H1 (cell line): ENCODE data around the gene MRPL1. TPM values are rescaled to one million over a fixed set of nuclear protein-coding genes. Genes with fewer than 3 reads are reported as not detected.
"Not testable (repeated sequence)": the region's sequence is repeated elsewhere in the genome, so short reads cannot be mapped to it uniquely, and the experiment has no call there.

Experiments
- CTCF ChIA-PET: fragments of 300-600 bp; sonication (Branson Sonifier 250); formaldehyde crosslinking; loops from one replicate; lab custom pipeline; 2021; ENCODE audit not compliant: partially characterized antibody; lab: Charles Lee
- POLR2A ChIA-PET: fragments of 300-600 bp; sonication (Branson Sonifier 250); formaldehyde crosslinking; loops from one replicate; lab custom pipeline; 2021; ENCODE audit warnings: inconsistent platforms; ENCODE audit not compliant: partially characterized antibody; lab: Charles Lee
- DNase-seq, 2 experiments: peaks; one replicate each; pipeline versions ENCODE4 v3.0.0 to v3.0.0-alpha.2; 2010 to 2022; ENCODE audit warnings: low spot score in 2 of 2, low read depth in 1 of 2, mixed read lengths in 1 of 2
- FAIRE-seq: peaks from 2 replicates; lab custom pipeline; 2011; peaks lifted over from hg19 to GRCh38; lab: Jason Lieb, UNC
- H2AFZ ChIP-seq: 2 replicates; pipeline ENCODE4 v1.8.1; 2012; ENCODE audit warnings: low read length, inconsistent platforms
- H2AK5ac ChIP-seq: 2 replicates; pipeline ENCODE4 v1.6.1; 2013; ENCODE audit warnings: low read depth, low read length
- H2BK120ac ChIP-seq: replicated peaks from 2 replicates; pipeline ENCODE3; 2013; ENCODE audit warnings: low read depth, low read length, inconsistent platforms
- H2BK12ac ChIP-seq: 2 replicates; pipeline ENCODE4 v1.6.1; 2013; ENCODE audit warnings: low read depth, low read length
- H2BK15ac ChIP-seq: 2 replicates; pipeline ENCODE4 v1.6.1; 2013; ENCODE audit warnings: low read length
- H2BK20ac ChIP-seq: 2 replicates; pipeline ENCODE4 v1.6.1; 2013; ENCODE audit warnings: low read length
- H2BK5ac ChIP-seq: 2 replicates; pipeline ENCODE4 v1.6.1; 2013; ENCODE audit warnings: low read depth, low read length
- H3K14ac ChIP-seq: 2 replicates; pipeline ENCODE4 v1.6.1; 2013; ENCODE audit warnings: inconsistent platforms; ENCODE audit not compliant: insufficient read length
- H3K18ac ChIP-seq: 2 replicates; pipeline ENCODE4 v1.6.1; 2013; ENCODE audit warnings: low read length; ENCODE audit errors: extremely low read depth
- H3K23ac ChIP-seq: 2 replicates; pipeline ENCODE4 v1.6.1; 2013; ENCODE audit warnings: inconsistent platforms; ENCODE audit not compliant: insufficient read length
- H3K23me2 ChIP-seq: 2 replicates; pipeline ENCODE4 v1.6.1; 2013; ENCODE audit warnings: low read depth, low read length
- H3K27ac ChIP-seq: 2 replicates; pipeline ENCODE4 v1.6.1; 2011; ENCODE audit warnings: low read depth, low read length, inconsistent platforms
- H3K27me3 ChIP-seq, 4 experiments: replicated peaks in 1 of 4; 1 replicate in 1 of 4; 2 replicates in 3 of 4; pipeline versions ENCODE4 v1.6.1 to v1.8.1; 2011 to 2013; ENCODE audit warnings: low read length in 3 of 4, mild to moderate bottlenecking in 3 of 4, inconsistent platforms in 2 of 4, mixed read lengths in 2 of 4, moderate library complexity in 1 of 4; ENCODE audit not compliant: control insufficient read depth in 3 of 4, insufficient read depth in 3 of 4; ENCODE audit errors: extremely low read depth in 1 of 4
- H3K36me3 ChIP-seq, 4 experiments: 2 replicates each; pipeline versions ENCODE4 v1.6.1 to v1.8.1; 2011 to 2013; ENCODE audit warnings: mild to moderate bottlenecking in 4 of 4, low read length in 3 of 4, moderate library complexity in 2 of 4, control low read depth in 1 of 4, inconsistent platforms in 1 of 4; ENCODE audit not compliant: insufficient read depth in 4 of 4, control insufficient read depth in 2 of 4
- H3K4ac ChIP-seq: replicated peaks from 2 replicates; pipeline ENCODE3; 2013; ENCODE audit warnings: low read length, low read depth, mixed read lengths, inconsistent platforms; ENCODE audit not compliant: insufficient read length
- H3K4me1 ChIP-seq, 4 experiments: replicated peaks in 1 of 4; 1 replicate in 1 of 4; 2 replicates in 3 of 4; pipeline versions ENCODE4 v1.6.1 to v1.8.1; 2011 to 2013; ENCODE audit warnings: low read length in 3 of 4, inconsistent platforms in 2 of 4, mixed read lengths in 1 of 4; ENCODE audit not compliant: insufficient read depth in 4 of 4, control insufficient read depth in 3 of 4
- H3K4me2 ChIP-seq, 2 experiments: 2 replicates each; pipeline versions ENCODE4 v1.6.1 to v1.8.1; 2011 to 2013; ENCODE audit warnings: low read depth in 2 of 2, low read length in 2 of 2, control low read depth in 1 of 2, inconsistent platforms in 1 of 2, mild to moderate bottlenecking in 1 of 2; ENCODE audit not compliant: insufficient read depth in 1 of 2
- H3K4me3 ChIP-seq, 4 experiments: fragments of 200-600, 300-600 bp in 1 of 4; sonication (generic), shearing (Covaris generic), sonication (Bioruptor Twin) in 1 of 4; 2 replicates each; pipeline versions ENCODE4 v1.5.1 to v1.8.1; 2011 to 2016; ENCODE audit warnings: low read length in 4 of 4, low read depth in 3 of 4, control low read depth in 2 of 4, inconsistent platforms in 2 of 4, mild to moderate bottlenecking in 2 of 4, mixed read lengths in 1 of 4, moderate library complexity in 1 of 4; ENCODE audit not compliant: insufficient read depth in 2 of 4; ENCODE audit errors: extremely low read depth in 1 of 4
- H3K56ac ChIP-seq: replicated peaks from 2 replicates; pipeline ENCODE3; 2013; ENCODE audit warnings: low read depth, mild to moderate bottlenecking, mixed read lengths, low read length, inconsistent platforms; ENCODE audit not compliant: insufficient read length
- H3K79me1 ChIP-seq: 2 replicates; pipeline ENCODE4 v1.6.1; 2013; ENCODE audit warnings: low read depth, low read length, control low read depth
- H3K79me2 ChIP-seq, 2 experiments: 2 replicates each; pipeline versions ENCODE4 v1.6.1 to v1.8.1; 2012 to 2013; ENCODE audit warnings: low read length in 2 of 2, mild to moderate bottlenecking in 2 of 2, inconsistent platforms in 1 of 2; ENCODE audit not compliant: insufficient read depth in 2 of 2, control insufficient read depth in 1 of 2
- H3K9ac ChIP-seq, 4 experiments: replicated peaks in 1 of 4; 1 replicate in 1 of 4; 2 replicates in 3 of 4; pipeline versions ENCODE4 v1.6.1 to v1.8.1; 2011 to 2013; ENCODE audit warnings: low read depth in 3 of 4, low read length in 3 of 4, control low read depth in 2 of 4, mild to moderate bottlenecking in 2 of 4, moderate library complexity in 2 of 4, inconsistent platforms in 1 of 4; ENCODE audit errors: extremely low read depth in 1 of 4
- H3K9me3 ChIP-seq, 2 experiments: 2 replicates each; pipeline versions ENCODE4 v1.6.1 to v1.8.1; 2012 to 2013; ENCODE audit warnings: mild to moderate bottlenecking in 2 of 2, moderate library complexity in 2 of 2, control low read depth in 1 of 2, inconsistent platforms in 1 of 2, low read depth in 1 of 2, low read length in 1 of 2, mixed read lengths in 1 of 2; ENCODE audit not compliant: insufficient read depth in 2 of 2
- H4K20me1 ChIP-seq, 2 experiments: replicated peaks in 1 of 2; 2 replicates each; pipeline versions ENCODE3 to v1.8.1; 2011 to 2013; ENCODE audit warnings: inconsistent platforms in 2 of 2, low read length in 2 of 2, mild to moderate bottlenecking in 1 of 2; ENCODE audit not compliant: insufficient read depth in 2 of 2, control insufficient read depth in 1 of 2
- H4K5ac ChIP-seq: 2 replicates; pipeline ENCODE4 v1.6.1; 2013; ENCODE audit warnings: low read length, low read depth, mixed read lengths, inconsistent platforms; ENCODE audit not compliant: insufficient read length
- H4K8ac ChIP-seq: 2 replicates; pipeline ENCODE4 v1.8.0; 2013; ENCODE audit warnings: mild to moderate bottlenecking, moderate library complexity, low read length, inconsistent platforms; ENCODE audit not compliant: insufficient read depth; ENCODE audit errors: extremely low read depth
- H4K91ac ChIP-seq: replicated peaks from 2 replicates; pipeline ENCODE3; 2013; ENCODE audit warnings: low read length, mixed read lengths, inconsistent platforms; ENCODE audit not compliant: insufficient read length
- WGBS, 2 experiments: shearing (Covaris generic) in 1 of 2; methylation state at CpG; one replicate each; pipeline versions ENCODE4 v1.1.6 to v1.1.7; 2013 to 2015; ENCODE audit warnings: low lambda C conversion rate in 2 of 2, mixed read lengths in 2 of 2, inconsistent platforms in 1 of 2, low coverage in 1 of 2, missing lambda C conversion rate in 1 of 2; ENCODE audit not compliant: insufficient replicate concordance in 2 of 2, insufficient coverage in 1 of 2, insufficient read length in 1 of 2; ENCODE audit errors: extremely low coverage in 1 of 2, missing lambda C conversion rate in 1 of 2; 5-methylcytosine and 5-hydroxymethylcytosine counted together
- polyA plus RNA-seq, 7 experiments: library from polyadenylated mRNA; depleted of rRNA in 3 of 7; stranded (reverse) in 5 of 7; unstranded in 2 of 7; fragments of >200 nt in 5 of 7; fragments of 200-250 nt in 2 of 7; gene quantifications; 1 replicate in 5 of 7; 2 replicates in 1 of 7; 4 replicates in 1 of 7; pipeline versions ENCODE4 v1.2.1 to v1.2.3, GENCODE V29; 2011 to 2013; ENCODE audit warnings: missing spikeins in 2 of 7, mixed read lengths in 2 of 7
- total RNA-seq: library from RNA; stranded (reverse); fragmentation: NEBNext Ultra II Directional; extraction: Animal tissue kit (Norgen Biotek cat#: 25700); gene quantifications from 2 replicates; pipeline ENCODE4 v1.2.1, GENCODE V29; 2021

Gene MRPL1
- total and polyA plus RNA-seq, 2 of the 8 experiments (the other 6 are each of a cell fraction or from before 2014, with no cell fraction given), result 9.6 to 37.0 TPM

- H3K9ac ChIP-seq, H3K4me2 ChIP-seq: not testable (repeated sequence)
Observed at GRCh38 chr4:77945929-77946328, 83.3 kb downstream of the MRPL1 start.

More at GRCh38 chr4:77945929-77946328, 83.3 kb downstream of the MRPL1 start:
- H3K18ac ChIP-seq, H2AK5ac ChIP-seq, H3K23me2 ChIP-seq, H3K56ac ChIP-seq, H4K8ac ChIP-seq, FAIRE-seq, H3K4ac ChIP-seq, H3K79me1 ChIP-seq, H3K27ac ChIP-seq, H3K23ac ChIP-seq, H3K79me2 ChIP-seq, H3K27me3 ChIP-seq, H3K4me1 ChIP-seq, H2BK15ac ChIP-seq, CTCF ChIA-PET, H3K36me3 ChIP-seq, H2BK120ac ChIP-seq, H2BK20ac ChIP-seq, H4K91ac ChIP-seq, DNase-seq, H2BK12ac ChIP-seq, H3K14ac ChIP-seq, H3K4me3 ChIP-seq, H2BK5ac ChIP-seq, H3K9me3 ChIP-seq, H4K5ac ChIP-seq, H4K20me1 ChIP-seq, POLR2A ChIA-PET, H2AFZ ChIP-seq: not testable (repeated sequence)
- WGBS, 2 experiments, result 95% methylated on average over 10 of the region's 10 CpGs; no CpG with 5 or more reads in 1 of the 2 experiments
